Osteocyte (in vitro differentiated cells): Measurements from ENCODE around the gene SLC25A5. TPM values are rescaled to one million over a fixed set of nuclear protein-coding genes. Genes with fewer than 3 reads are reported as not detected.
"Not testable (repeated sequence)": the region's sequence is repeated elsewhere in the genome, so short reads cannot be mapped to it uniquely, and the experiment has no call there.

ENCODE experiments used
- DNase-seq: peaks from one replicate; pipeline ENCODE4 v3.0.0; 2021; ENCODE audit warnings: mixed read lengths; ENCODE audit not compliant: unreplicated experiment; ENCODE audit errors: extremely low spot score
- H3K27ac Mint-ChIP-seq: one replicate; pipeline ENCODE4 v1.8.0; 2021; ENCODE audit warnings: mild to moderate bottlenecking, mixed read lengths; ENCODE audit not compliant: unreplicated experiment
- H3K27me3 Mint-ChIP-seq: one replicate; pipeline ENCODE4 v1.8.0; 2021; ENCODE audit warnings: mixed read lengths; ENCODE audit not compliant: unreplicated experiment
- H3K36me3 Mint-ChIP-seq: one replicate; pipeline ENCODE4 v1.8.0; 2021; ENCODE audit warnings: mixed read lengths; ENCODE audit not compliant: unreplicated experiment
- H3K4me1 Mint-ChIP-seq: one replicate; pipeline ENCODE4 v1.8.0; 2021; ENCODE audit warnings: mixed read lengths; ENCODE audit not compliant: unreplicated experiment
- H3K4me3 Mint-ChIP-seq: one replicate; pipeline ENCODE4 v1.8.0; 2021; ENCODE audit warnings: mild to moderate bottlenecking, moderate library complexity, mixed read lengths; ENCODE audit not compliant: unreplicated experiment
- H3K9me3 Mint-ChIP-seq: one replicate; pipeline ENCODE4 v1.8.0; 2021; ENCODE audit warnings: mixed read lengths; ENCODE audit not compliant: unreplicated experiment
- total RNA-seq: library from RNA; stranded (reverse); gene quantifications from 2 replicates; pipeline ENCODE4 v1.2.1, GENCODE V29; 2021
- TF ChIP-seq, protein P1 (sequence below): fragments of 200-600 bp; sonication (generic); IDR thresholded peaks from 2 replicates; pipeline ENCODE4 v1.5.0; 2021; ENCODE audit warnings: antibody characterized with exemption, mild to moderate bottlenecking, moderate library complexity

The SLC25A5 gene
- total RNA-seq, 1 donor from 2014 or later, result 245 TPM

DNA sequence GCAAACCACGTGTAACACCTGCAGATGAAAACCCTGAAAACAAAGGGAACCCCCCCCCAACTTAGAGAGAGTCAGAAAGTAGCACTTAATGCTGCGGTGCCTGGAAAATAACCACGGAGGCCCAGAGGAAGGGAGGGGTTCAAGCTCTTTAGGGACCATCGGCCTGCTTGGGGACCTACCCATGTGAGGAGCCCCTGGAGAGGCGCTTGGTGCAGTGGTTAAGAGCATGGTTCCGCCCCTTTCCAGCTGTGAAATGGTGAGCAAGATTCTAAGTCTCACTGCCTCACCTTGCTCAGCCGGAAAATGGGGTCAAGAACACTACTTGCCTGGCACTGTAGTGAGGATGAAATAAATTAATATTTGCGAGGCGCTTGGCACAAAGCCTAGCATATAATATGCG, 13.8 kb downstream of the SLC25A5 start:
- TF ChIP-seq, protein P1, sequence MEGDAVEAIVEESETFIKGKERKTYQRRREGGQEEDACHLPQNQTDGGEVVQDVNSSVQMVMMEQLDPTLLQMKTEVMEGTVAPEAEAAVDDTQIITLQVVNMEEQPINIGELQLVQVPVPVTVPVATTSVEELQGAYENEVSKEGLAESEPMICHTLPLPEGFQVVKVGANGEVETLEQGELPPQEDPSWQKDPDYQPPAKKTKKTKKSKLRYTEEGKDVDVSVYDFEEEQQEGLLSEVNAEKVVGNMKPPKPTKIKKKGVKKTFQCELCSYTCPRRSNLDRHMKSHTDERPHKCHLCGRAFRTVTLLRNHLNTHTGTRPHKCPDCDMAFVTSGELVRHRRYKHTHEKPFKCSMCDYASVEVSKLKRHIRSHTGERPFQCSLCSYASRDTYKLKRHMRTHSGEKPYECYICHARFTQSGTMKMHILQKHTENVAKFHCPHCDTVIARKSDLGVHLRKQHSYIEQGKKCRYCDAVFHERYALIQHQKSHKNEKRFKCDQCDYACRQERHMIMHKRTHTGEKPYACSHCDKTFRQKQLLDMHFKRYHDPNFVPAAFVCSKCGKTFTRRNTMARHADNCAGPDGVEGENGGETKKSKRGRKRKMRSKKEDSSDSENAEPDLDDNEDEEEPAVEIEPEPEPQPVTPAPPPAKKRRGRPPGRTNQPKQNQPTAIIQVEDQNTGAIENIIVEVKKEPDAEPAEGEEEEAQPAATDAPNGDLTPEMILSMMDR, result no peak
- peak overlapping the region; percentile 76 for H3K4me3 Mint-ChIP-seq

DNA sequence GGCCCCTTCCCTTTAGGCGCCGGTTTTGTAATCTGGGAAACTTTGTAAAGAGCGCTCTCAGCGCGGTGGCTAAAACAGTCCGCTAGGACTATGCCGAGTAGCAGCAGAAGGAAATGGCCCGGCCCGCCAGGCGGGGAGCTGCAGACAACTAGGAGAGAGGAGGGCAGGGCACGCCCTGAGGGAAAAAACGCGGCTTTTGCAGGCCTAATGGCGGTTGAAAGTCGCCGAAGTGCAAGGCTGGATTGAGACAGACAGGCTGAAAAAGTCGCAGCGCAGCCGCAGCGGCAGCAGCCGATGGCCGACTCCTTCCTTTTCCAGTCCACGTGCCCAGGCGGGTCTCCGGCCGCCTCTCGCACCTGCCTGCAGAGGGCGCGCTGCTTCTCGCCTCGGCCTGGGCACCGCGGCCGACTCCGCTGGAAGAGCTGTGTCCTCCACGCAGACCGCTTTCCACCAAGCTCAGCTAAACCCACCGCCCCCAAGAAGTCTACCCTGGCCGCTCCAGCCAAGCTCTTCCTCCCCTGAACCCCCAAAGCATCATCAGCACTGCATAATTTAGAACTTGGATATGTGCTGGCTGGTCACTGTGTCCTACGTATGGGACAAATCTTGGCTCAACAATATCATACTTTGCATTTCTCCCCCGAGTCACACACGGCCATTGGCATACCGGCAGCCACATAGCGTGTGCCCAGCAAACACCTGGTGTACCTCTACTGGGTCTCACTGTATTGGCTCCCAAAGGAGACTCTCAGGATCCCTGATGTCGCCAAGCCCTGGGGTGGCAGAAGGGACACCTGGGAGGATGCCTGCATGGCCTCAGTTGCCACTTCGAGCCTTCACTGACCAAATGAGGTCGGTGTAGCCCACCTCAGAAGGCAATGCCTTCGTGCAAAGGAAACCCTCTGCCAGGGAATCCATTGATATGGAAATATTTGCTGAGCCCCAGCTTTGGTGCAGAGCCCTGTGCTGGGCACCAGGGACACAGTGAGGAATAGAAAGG, 14.5 kb downstream of the SLC25A5 start:
- peak; percentile 89 for DNase-seq

More for the DNA sequence above, 13.8 kb downstream of the SLC25A5 start:
- Mint-ChIP-seq H3K9me3 (peaks cover 8% of the 10 kb centered on the region), H3K27me3 (no peaks in the 10 kb centered on the region), H3K4me1 (peaks cover 10% of the 10 kb centered on the region), H3K36me3 (no peaks in the 10 kb centered on the region), H3K27ac (no peak overlapping the region)
- DNase-seq, result no peak

DNA sequence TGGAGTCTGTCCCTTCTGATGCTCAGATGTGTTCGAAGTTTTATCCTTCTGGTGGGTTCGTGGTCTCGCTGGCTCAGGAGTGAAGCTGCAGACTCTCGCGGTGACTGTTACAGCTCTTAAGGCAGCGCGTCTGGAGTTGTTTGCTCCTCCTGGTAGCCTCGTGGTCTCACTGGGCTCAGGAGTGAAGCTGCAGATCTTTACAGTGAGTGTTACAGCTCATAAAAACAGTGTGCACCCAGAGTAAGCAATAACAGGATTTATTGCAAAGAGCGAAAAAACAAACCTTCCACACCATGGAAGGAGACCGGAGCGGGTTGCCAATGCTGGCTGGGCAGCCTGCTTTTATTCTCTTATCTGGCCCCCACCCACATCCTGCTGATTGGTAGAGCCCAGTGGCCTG, 18.5 kb downstream of the SLC25A5 start:
- H3K27ac Mint-ChIP-seq, result no peak overlapping the region
- TF ChIP-seq, protein P1, result no peak
- H3K27me3 Mint-ChIP-seq, result no peaks in the 10 kb centered on the region
- H3K36me3 Mint-ChIP-seq, result no peaks in the 10 kb centered on the region
- H3K9me3 Mint-ChIP-seq, result peaks cover 11% of the 10 kb centered on the region
- DNase-seq, result no peak
- peaks cover 5% of the 10 kb centered on the region for H3K4me1 Mint-ChIP-seq
- H3K4me3 Mint-ChIP-seq, result no peak overlapping the region

More for the DNA sequence above, 14.5 kb downstream of the SLC25A5 start:
- no peaks in the 10 kb centered on the region for H3K36me3 Mint-ChIP-seq
- peaks cover 8% of the 10 kb centered on the region for H3K9me3 Mint-ChIP-seq
- H3K27ac Mint-ChIP-seq, result peak overlapping the region; percentile 66
- TF ChIP-seq, protein P1, result peak; percentile 75
- H3K4me3 Mint-ChIP-seq, result peak overlapping the region; percentile 76
- H3K4me1 Mint-ChIP-seq, result peaks cover 8% of the 10 kb centered on the region
- no peaks in the 10 kb centered on the region for H3K27me3 Mint-ChIP-seq

DNA sequence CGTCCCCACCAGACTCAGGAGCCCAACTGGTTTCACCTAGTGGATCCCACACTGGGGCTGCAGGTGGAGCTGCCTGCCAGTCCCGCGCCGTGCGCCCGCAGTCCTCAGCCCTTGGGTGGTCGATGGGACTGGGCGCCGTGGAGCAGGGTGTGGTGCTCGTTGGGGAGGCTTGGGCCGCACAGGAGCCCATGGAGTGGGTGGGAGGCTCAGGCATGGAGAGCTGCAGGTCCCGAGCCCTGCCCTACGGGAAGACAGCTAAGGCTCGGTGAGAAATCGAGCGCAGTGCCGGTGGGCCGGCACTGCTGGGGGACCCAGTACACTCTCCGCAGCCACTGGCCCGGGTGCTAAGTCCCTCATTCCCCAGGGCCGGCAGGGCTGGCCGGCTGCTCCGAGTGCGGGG, 19.5 kb downstream of the SLC25A5 start:
- H3K27ac Mint-ChIP-seq, DNase-seq, H3K36me3 Mint-ChIP-seq, H3K4me3 Mint-ChIP-seq, H3K27me3 Mint-ChIP-seq, H3K4me1 Mint-ChIP-seq: not testable (repeated sequence)
- H3K9me3 Mint-ChIP-seq, result peaks cover 10% of the 10 kb centered on the region

DNA sequence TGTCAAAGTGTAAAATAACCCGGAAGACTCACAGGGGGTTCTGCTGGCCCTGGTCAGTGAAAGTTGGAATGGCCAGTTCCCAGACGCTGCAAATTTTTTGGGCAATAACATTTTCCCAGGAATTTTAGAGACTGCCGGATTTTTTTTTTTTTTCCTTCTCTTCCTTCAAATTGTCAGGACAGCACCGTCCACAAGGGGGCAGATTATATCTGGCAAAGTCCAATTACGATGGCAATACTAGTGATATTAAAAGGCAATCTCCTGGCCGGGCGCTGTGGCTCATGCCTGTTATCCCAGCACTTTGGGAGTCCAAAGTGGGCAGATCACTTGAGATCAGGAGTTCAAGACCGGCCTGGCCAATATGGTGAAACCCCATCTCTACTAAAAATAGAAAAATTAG, 20.5 kb downstream of the SLC25A5 start:
- Mint-ChIP-seq H3K4me1 (peaks cover 2% of the 10 kb centered on the region), H3K36me3 (no peaks in the 10 kb centered on the region), H3K9me3 (peaks cover 7% of the 10 kb centered on the region), H3K4me3 (no peak overlapping the region), H3K27ac (no peak overlapping the region), H3K27me3 (no peaks in the 10 kb centered on the region)
- DNase-seq, result no peak
- TF ChIP-seq, protein P1, result peak; percentile 65
